ENCODE results near the gene SAFB2.

GRCh38 chr19:5645409-5645808, 22.8 kb upstream of the SAFB2 start:
- TF ChIP-seq POLR2A (IDR thresholded peaks at IDR 0.05; ENCODE audit: insufficient read depth in 1 of 2, low read depth in 2 of 2, low read length in 2 of 2) (no peak), KMT2A (CRISPR knock-in tag; IDR thresholded peaks at IDR 0.05) (no peak), KLF6 (CRISPR knock-in tag; IDR thresholded peaks at IDR 0.05) (no peak), ZFP37 (CRISPR knock-in tag; IDR thresholded peaks at IDR 0.05; ENCODE audit: borderline replicate concordance) (no peak), SP4 (CRISPR knock-in tag; IDR thresholded peaks at IDR 0.05) (no peak), TEAD3 (CRISPR knock-in tag; optimal IDR thresholded peaks at IDR 0.05; ENCODE audit: borderline replicate concordance) (no peak), POLR2AphosphoS5 (IDR thresholded peaks at IDR 0.05; ENCODE audit: low read depth, low read length) (no peak), ZBTB3 (CRISPR knock-in tag; IDR thresholded peaks at IDR 0.05; ENCODE audit: borderline replicate concordance, low read depth) (no peak), SNAPC4 (CRISPR knock-in tag; IDR thresholded peaks at IDR 0.05) (no peak), ZNF121 (CRISPR knock-in tag; IDR thresholded peaks at IDR 0.05) (no peak), JUNB (CRISPR knock-in tag; IDR thresholded peaks at IDR 0.05; ENCODE audit: borderline replicate concordance) (no peak)
- TF ChIP-seq, protein P1, sequence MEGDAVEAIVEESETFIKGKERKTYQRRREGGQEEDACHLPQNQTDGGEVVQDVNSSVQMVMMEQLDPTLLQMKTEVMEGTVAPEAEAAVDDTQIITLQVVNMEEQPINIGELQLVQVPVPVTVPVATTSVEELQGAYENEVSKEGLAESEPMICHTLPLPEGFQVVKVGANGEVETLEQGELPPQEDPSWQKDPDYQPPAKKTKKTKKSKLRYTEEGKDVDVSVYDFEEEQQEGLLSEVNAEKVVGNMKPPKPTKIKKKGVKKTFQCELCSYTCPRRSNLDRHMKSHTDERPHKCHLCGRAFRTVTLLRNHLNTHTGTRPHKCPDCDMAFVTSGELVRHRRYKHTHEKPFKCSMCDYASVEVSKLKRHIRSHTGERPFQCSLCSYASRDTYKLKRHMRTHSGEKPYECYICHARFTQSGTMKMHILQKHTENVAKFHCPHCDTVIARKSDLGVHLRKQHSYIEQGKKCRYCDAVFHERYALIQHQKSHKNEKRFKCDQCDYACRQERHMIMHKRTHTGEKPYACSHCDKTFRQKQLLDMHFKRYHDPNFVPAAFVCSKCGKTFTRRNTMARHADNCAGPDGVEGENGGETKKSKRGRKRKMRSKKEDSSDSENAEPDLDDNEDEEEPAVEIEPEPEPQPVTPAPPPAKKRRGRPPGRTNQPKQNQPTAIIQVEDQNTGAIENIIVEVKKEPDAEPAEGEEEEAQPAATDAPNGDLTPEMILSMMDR (CRISPR knock-in tag; IDR thresholded peaks at IDR 0.05): no peak
- TF ChIP-seq, protein P2, sequence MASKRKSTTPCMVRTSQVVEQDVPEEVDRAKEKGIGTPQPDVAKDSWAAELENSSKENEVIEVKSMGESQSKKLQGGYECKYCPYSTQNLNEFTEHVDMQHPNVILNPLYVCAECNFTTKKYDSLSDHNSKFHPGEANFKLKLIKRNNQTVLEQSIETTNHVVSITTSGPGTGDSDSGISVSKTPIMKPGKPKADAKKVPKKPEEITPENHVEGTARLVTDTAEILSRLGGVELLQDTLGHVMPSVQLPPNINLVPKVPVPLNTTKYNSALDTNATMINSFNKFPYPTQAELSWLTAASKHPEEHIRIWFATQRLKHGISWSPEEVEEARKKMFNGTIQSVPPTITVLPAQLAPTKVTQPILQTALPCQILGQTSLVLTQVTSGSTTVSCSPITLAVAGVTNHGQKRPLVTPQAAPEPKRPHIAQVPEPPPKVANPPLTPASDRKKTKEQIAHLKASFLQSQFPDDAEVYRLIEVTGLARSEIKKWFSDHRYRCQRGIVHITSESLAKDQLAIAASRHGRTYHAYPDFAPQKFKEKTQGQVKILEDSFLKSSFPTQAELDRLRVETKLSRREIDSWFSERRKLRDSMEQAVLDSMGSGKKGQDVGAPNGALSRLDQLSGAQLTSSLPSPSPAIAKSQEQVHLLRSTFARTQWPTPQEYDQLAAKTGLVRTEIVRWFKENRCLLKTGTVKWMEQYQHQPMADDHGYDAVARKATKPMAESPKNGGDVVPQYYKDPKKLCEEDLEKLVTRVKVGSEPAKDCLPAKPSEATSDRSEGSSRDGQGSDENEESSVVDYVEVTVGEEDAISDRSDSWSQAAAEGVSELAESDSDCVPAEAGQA (IDR thresholded peaks at IDR 0.05; ENCODE audit: low read depth): no peak
- TF ChIP-seq, protein P2 (CRISPR knock-in tag; IDR thresholded peaks at IDR 0.05; ENCODE audit: borderline replicate concordance): no peak
